Measurements from ENCODE around the gene TSC22D2.

GRCh38 chr3:150370999-150371398 is 37.1 kb upstream of the TSC22D2 start:
- TF ChIP-seq, protein P1, sequence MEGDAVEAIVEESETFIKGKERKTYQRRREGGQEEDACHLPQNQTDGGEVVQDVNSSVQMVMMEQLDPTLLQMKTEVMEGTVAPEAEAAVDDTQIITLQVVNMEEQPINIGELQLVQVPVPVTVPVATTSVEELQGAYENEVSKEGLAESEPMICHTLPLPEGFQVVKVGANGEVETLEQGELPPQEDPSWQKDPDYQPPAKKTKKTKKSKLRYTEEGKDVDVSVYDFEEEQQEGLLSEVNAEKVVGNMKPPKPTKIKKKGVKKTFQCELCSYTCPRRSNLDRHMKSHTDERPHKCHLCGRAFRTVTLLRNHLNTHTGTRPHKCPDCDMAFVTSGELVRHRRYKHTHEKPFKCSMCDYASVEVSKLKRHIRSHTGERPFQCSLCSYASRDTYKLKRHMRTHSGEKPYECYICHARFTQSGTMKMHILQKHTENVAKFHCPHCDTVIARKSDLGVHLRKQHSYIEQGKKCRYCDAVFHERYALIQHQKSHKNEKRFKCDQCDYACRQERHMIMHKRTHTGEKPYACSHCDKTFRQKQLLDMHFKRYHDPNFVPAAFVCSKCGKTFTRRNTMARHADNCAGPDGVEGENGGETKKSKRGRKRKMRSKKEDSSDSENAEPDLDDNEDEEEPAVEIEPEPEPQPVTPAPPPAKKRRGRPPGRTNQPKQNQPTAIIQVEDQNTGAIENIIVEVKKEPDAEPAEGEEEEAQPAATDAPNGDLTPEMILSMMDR (IDR thresholded peaks at IDR 0.05; ENCODE audit: low read depth, low read length, poor library complexity, severe bottlenecking) = no peak
- TF ChIP-seq EZH2phosphoT487 (IDR thresholded peaks at IDR 0.05; ENCODE audit: borderline replicate concordance, low read length) = no peak

All from DOHH2 (cell line).